ENCODE measurements around the gene SELENOW. TPM values are rescaled to one million over a fixed set of nuclear protein-coding genes. Genes with fewer than 3 reads are reported as not detected.
"Not testable (repeated sequence)": the region's sequence is repeated elsewhere in the genome, so short reads cannot be mapped to it uniquely, and the experiment has no call there.

Gene SELENOW
- total RNA-seq, 1 donor from 2014 or later = 165 TPM

- DNase-seq (ENCODE audit: low read depth) = no peak
- no peak overlapping the region for H3K4me3 ChIP-seq (ENCODE audit: low read depth, low read length)
- TF ChIP-seq CTCF (conservative IDR thresholded peaks at IDR 0.05; ENCODE audit: low read depth, low read length) = no peak
These were observed 20.7 kb upstream of the SELENOW start for GRCh38 chr19:47757617-47758442.

- no peak for TF ChIP-seq CTCF (conservative IDR thresholded peaks at IDR 0.05; ENCODE audit: low read depth, low read length)
These were observed 20.1 kb upstream of the SELENOW start for GRCh38 chr19:47758443-47758804.

GRCh38 chr19:47760632-47760999 is 17.9 kb upstream of the SELENOW start:
- no peak overlapping the region for H3K4me3 ChIP-seq (ENCODE audit: low read depth, low read length)
- no peak for TF ChIP-seq CTCF (conservative IDR thresholded peaks at IDR 0.05; ENCODE audit: low read depth, low read length)

More at GRCh38 chr19:47758443-47758804, 20.1 kb upstream of the SELENOW start:
- no peak for DNase-seq (ENCODE audit: low read depth)
- no peak overlapping the region for H3K4me3 ChIP-seq (ENCODE audit: low read depth, low read length)

GRCh38 chr19:47761566-47761965 is 16.9 kb upstream of the SELENOW start:
- TF ChIP-seq CTCF (conservative IDR thresholded peaks at IDR 0.05; ENCODE audit: low read depth, low read length) = no peak
- H3K4me3 ChIP-seq (ENCODE audit: low read depth, low read length) = no peak overlapping the region
- DNase-seq (ENCODE audit: low read depth) = no peak

More at GRCh38 chr19:47760632-47760999, 17.9 kb upstream of the SELENOW start:
- no peak for DNase-seq (ENCODE audit: low read depth)

GRCh38 chr19:47762151-47762550 is 16.4 kb upstream of the SELENOW start:
- no peak for TF ChIP-seq CTCF (conservative IDR thresholded peaks at IDR 0.05; ENCODE audit: low read depth, low read length)
- H3K4me3 ChIP-seq (ENCODE audit: low read depth, low read length) = no peak overlapping the region
- no peak for DNase-seq (ENCODE audit: low read depth)

GRCh38 chr19:47762615-47763308 is 15.7 kb upstream of the SELENOW start:
- no peak overlapping the region for H3K4me3 ChIP-seq (ENCODE audit: low read depth, low read length)
- no peak for DNase-seq (ENCODE audit: low read depth)
- no peak for TF ChIP-seq CTCF (conservative IDR thresholded peaks at IDR 0.05; ENCODE audit: low read depth, low read length)

GRCh38 chr19:47764705-47765104 is 13.8 kb upstream of the SELENOW start:
- not testable (repeated sequence) for DNase-seq (ENCODE audit: low read depth); H3K4me3 ChIP-seq (ENCODE audit: low read depth, low read length)
